Measurements from ENCODE around the gene LARP4B.
A peak's percentile ranks its signal among the peaks of the same experiment; 100 is the strongest.

The LARP4B gene

GRCh38 chr10:931326-932318 lies at the start of gene LARP4B:
LARP4B (minus strand) TSS chr10:931705; CDS start chr10:885721, 45,984 bp downstream.
- peak; percentile 97 for DNase-seq

- DNase-seq: no peak
Observed at GRCh38 chr10:980468-981093, 49.1 kb upstream of the LARP4B start.

DNA sequence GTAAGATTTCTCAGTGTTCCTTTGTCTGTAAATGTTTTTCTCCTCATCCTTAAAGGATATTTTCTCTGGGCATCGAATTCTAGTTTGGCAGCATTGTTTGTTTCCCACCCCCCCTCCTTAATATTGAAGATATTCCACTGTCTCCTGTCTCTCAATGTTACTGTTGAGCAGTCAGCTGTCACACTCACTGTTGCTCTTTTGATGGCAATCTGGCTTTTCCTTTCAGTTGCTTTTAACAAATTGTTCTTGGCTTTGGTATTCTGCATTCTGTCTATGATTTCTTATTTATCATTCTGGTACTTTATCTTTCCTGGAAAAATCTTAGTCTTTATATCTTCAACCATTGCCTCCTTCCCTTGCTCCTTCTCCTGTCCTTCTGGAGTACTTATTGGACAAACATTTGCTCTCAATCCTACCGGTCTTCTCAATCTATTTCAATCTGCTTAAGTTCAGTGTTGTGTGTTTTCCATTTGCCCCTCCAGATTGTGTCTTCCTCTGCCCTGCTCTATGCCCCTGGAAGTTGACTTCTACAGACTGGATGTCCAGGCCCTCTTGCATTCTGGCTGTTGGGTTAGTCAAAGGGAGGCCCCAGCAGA lies 47.4 kb upstream of the LARP4B start:
- peak; percentile 27 for DNase-seq

DNA sequence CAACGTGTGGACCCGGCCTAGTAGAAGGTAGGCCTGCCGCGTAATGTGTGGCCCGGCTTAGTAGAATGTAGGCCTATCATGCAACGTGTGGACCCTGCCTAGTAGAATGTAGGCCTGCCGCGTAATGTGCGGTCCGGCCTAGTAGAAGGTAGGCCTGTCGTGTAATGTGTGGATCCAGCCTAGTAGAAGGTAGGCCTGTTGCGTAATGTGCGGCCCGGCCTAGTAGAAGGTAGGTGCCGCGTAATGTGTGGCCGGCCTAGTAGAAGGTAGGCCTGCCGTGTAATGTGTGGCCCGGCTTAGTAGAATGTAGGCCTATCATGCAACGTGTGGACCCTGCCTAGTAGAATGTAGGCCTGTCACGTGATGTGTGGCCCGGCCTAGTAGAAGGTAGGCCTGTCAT lies 44.8 kb upstream of the LARP4B start:
- no peak for DNase-seq

- no peak for DNase-seq
Observed at GRCh38 chr10:974785-975074, 43.2 kb upstream of the LARP4B start.

DNA sequence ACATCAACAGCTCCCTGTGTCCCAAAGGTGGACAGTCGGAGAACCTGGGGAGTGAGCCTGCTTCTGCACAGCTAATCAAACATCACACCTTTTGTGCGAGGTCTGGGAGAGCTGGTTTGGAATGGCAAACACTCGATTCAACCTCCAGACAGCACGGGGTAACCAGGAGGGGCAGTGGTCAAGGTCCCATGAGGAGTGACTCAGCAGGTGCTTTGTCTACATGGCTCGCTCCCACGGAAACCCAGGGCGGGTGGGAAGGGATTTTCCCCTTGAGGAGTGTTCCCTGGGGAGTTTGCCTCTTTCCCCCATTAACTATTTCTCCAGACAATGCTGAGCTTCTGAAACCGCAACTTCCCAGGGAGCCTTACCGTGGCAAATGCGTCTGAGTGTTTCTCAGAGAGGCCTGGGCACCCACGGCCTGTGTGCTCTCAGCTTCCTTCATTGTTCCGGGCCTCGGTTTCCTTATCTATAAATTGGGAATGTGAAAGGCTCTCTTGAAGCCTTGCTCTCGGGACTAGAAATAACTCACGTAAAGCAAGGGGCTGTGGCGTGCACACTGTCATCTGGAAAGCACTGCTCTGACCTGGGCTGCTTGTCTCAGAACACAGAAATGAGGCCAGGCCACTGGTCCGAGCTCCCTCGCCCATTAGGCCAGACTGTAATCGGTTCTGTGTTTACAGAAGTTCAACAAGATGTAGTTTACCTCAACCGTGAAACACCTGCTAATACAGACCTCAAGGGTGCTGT lies 42.7 kb upstream of the LARP4B start:
- no peak for DNase-seq

GRCh38 chr10:972763-973162 lies 41.3 kb upstream of the LARP4B start:
- DNase-seq: no peak

GRCh38 chr10:971613-972012 lies 40.1 kb upstream of the LARP4B start:
- DNase-seq: no peak

DNA sequence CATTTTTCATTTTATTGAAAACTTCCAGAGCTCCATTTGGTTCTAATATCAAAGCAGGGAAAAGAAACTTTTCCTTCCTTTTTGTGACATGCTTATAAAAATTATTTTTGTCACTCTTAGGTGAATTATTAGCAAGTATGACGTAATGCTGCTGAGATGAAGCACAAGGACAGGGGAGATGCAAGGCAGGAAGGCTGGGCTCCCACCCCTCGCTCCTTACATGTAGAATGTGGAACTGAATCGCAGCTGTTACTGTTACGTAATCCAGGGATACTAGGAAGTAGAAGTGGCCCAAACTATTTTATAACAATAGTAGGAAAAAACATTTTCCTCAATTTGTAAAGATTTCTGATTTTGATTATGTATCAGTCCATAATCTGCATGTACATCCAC lies 39.6 kb upstream of the LARP4B start:
- no peak for DNase-seq

GRCh38 chr10:970311-971149 lies 39.0 kb upstream of the LARP4B start:
- DNase-seq: no peak

GRCh38 chr10:969473-970150 lies 38.1 kb upstream of the LARP4B start:
- no peak for DNase-seq

- DNase-seq: no peak
Observed at GRCh38 chr10:968546-969199, 37.2 kb upstream of the LARP4B start.

DNA sequence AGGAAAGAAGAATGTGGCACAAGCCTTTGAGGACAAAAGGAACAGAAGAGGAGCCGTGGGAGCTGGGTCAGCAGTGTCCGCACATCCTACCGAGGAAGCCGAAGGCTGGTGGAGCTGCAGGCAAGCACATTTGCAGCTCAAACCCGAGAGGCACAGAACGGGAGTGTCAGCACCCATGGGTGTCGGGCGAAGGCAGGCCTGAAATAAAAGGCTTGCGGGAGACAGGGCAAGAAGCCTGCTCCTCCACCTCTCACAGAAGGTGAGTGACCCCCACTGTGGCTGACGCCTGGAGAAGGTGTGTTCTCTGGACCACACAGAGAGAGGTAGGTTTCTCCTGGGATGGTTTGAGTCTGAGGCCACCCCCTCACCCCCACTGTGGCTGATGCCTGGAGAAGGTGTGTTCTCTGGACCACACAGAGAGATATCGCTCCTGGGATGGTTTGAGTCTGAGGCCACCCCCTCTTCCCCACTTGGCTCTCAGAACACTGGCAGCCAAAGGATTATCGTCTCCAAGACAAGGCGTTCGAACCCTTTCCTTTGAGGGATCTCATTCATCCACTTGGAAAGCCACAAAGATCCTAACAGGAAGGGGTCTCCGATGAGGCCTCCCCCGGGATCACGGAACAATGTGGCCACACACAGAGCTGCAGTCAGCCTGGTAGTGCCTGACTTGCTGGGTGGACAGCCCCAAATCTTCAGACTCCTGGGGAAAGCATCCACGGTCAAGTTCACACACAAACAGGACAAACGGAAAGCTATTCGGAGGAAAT lies 35.1 kb upstream of the LARP4B start:
- no peak for DNase-seq

- no peak for DNase-seq
Observed at GRCh38 chr10:964988-965417, 33.5 kb upstream of the LARP4B start.

DNA sequence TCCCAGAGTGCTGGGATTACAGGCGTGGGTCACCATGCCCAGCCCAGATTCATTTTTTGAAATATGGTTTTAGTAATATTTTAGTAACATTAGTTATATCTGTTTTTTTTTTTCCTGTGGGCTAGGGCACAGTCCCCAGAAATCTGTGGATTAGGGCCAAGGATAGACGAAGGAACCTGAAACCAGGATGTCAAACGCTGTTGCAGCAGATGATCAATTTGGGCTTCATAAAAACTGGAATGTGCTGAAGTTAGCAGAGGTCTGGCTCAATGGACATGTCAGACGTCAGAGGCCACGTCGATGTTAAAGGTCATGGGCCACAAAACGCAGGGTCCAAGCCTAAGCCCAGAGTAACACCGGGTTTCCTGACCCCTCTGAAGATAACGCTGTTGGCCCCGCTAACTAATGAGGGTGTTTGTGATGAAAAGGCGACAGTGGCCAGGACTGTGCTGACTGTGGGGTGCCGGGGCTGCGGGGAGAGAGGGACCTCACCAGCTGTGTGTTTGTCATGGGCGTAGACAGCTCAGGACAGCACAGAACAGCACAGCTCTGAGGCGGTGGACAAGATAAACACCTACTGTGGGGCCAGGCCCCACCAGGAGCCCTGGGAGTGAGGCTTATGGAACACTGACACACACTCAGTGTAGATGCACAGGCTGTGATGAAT lies 32.9 kb upstream of the LARP4B start:
- DNase-seq: no peak

- DNase-seq: no peak
Observed at GRCh38 chr10:963655-964054, 32.1 kb upstream of the LARP4B start.

DNA sequence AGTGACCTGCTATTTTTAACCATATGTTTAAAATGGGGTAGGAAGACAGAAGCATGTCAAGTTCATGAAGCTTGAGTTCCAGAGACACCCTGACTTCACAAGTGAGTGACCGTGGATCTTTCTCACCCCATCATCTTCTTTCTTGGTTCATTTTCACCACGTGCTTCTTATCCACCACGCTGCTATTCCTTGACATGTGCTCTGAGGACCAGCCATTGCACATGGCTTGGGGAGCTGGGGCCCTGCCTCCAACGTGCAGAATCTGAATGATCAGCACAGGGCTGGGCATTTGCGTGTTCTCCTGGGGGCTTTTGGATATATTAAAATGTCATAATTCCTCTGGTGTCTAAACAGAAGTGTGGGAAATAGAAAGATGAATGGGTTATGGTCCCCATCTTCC lies 31.7 kb upstream of the LARP4B start:
- no peak for DNase-seq

GRCh38 chr10:962342-962741 lies 30.8 kb upstream of the LARP4B start:
- no peak for DNase-seq

- no peak for DNase-seq
Observed at GRCh38 chr10:958856-959255, 27.4 kb upstream of the LARP4B start.

DNA sequence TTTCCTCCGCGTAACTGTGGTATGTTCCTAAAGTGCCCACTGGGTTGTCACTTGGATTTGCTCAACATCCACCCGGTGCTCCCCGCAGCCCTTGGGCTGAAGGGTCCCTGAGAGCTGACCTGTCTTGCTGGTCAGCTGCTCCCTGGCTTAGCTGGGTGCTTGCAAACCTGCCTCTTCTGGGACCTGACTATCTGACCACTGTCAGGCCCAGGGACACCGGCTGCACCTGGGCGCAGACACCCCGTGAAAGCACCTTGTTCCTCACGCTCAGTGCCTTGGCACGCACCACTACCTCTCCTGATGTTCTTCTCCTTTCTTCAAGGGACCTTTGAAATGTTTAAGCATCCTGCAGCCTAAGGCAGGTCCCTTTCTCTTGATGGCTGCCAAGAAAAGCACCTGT lies 26.6 kb upstream of the LARP4B start:
- no peak for DNase-seq
